Stimulated activated CD4-positive, alpha-beta T cell treated with anti-CD3 and anti-CD28 coated beads, TNF-alpha, amount 100 ng/mL, for 48 hours (primary cell): ENCODE results near the gene IRGQ.

ENCODE experiments used
- DNase-seq, 3 donors: peaks; one replicate each; pipeline ENCODE4 v3.0.0-alpha.2; 2020; ENCODE audit warnings: low read depth in 3 of 3

Gene IRGQ

DNA sequence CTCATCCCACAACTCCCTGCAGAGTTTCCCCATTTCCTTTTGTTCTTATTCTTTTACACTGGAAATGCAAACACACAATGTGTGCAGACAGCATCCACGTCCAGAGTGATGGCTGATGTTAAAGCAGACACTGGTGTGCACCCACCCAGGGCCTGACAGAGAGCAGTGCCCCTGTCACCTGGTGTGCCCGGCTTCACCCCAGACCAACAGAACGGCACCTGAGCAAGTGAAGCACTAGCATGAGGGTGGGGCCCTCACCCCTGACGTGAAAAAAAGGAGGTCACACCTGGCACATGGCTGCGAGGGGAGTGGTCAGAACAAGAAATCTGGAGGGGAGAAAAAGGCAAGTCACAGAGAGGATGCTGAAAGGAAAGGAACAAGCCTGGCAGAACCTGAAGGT is 50.7 kb downstream of the IRGQ start:
- DNase-seq: no peak

DNA sequence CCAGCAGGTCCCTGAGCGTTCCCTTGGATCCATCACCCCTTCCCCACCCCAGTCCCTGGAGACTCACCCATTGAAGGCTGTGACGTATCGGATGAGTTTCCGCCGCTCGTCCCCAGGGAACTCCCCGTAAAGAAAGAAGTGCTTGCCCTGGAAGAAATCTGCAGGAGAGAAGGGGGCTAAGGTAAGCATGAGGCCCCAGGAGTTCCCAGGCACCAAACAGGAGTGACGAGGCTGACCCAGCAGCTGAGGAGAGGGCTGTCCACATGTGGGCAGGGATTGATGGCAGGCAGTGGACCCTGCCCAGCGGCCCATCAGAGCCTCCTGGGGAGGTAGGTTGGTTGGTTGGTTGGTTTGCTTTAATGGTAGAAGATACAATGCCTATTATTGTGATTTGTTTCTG is 51.9 kb downstream of the IRGQ start:
- no peak for DNase-seq

GRCh38 chr19:43541920-43542650 is 53.8 kb downstream of the IRGQ start:
- no peak for DNase-seq

- DNase-seq: no peak
These were observed 55.6 kb downstream of the IRGQ start for GRCh38 chr19:43540381-43540780.

GRCh38 chr19:43538922-43539321 is 57.0 kb downstream of the IRGQ start:
- no peak for DNase-seq

- peak in 1 of 3 donors; percentile 37 for DNase-seq
These were observed 60.8 kb downstream of the IRGQ start for GRCh38 chr19:43534816-43535761.
